Measurements from ENCODE around the gene TNFRSF12A. TPM values are rescaled to one million over a fixed set of nuclear protein-coding genes. Genes with fewer than 3 reads are reported as not detected.

TNFRSF12A gene
- total RNA-seq, 1 donor from 2014 or later, result 66.2 TPM

DNA sequence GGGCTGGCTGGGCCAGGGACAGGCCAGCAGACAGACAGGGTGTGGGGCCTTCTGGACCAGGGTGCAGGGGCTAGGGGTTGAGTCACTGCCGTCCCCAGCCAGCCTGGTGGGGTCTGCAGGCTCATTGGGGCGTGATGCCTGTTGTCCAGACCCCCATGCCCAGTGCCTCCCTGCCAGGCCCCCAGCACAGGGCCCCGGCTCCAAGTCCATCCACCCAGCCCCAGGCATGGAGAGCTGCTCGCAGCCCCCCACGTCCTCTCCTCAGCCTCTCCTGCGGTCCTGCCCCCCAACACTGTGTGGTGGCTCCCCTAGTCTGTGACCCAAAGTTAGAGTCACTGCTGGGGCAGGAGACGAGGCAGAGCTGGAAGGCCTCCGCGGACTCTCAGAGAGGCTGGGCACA lies 32.9 kb upstream of the TNFRSF12A start:
- H3K4me1 ChIP-seq, result peaks cover 34% of the 10 kb centered on the region
- TF ChIP-seq, protein P1, sequence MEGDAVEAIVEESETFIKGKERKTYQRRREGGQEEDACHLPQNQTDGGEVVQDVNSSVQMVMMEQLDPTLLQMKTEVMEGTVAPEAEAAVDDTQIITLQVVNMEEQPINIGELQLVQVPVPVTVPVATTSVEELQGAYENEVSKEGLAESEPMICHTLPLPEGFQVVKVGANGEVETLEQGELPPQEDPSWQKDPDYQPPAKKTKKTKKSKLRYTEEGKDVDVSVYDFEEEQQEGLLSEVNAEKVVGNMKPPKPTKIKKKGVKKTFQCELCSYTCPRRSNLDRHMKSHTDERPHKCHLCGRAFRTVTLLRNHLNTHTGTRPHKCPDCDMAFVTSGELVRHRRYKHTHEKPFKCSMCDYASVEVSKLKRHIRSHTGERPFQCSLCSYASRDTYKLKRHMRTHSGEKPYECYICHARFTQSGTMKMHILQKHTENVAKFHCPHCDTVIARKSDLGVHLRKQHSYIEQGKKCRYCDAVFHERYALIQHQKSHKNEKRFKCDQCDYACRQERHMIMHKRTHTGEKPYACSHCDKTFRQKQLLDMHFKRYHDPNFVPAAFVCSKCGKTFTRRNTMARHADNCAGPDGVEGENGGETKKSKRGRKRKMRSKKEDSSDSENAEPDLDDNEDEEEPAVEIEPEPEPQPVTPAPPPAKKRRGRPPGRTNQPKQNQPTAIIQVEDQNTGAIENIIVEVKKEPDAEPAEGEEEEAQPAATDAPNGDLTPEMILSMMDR (IDR thresholded peaks at IDR 0.05; ENCODE audit: borderline replicate concordance), result no peak
- peaks cover 43% of the 10 kb centered on the region for H3K27me3 ChIP-seq (ENCODE audit: low read depth)
- H3K4me3 ChIP-seq, result no peak overlapping the region
- H3K27ac ChIP-seq (replicated peaks), result no peak overlapping the region
- intact Hi-C loops (cut with micrococcal nuclease), result no loop called here
- no peak for DNase-seq
- H3K36me3 ChIP-seq, result no peaks in the 10 kb centered on the region
- H3K9me3 ChIP-seq (replicated peaks), result no peaks in the 10 kb centered on the region

DNA sequence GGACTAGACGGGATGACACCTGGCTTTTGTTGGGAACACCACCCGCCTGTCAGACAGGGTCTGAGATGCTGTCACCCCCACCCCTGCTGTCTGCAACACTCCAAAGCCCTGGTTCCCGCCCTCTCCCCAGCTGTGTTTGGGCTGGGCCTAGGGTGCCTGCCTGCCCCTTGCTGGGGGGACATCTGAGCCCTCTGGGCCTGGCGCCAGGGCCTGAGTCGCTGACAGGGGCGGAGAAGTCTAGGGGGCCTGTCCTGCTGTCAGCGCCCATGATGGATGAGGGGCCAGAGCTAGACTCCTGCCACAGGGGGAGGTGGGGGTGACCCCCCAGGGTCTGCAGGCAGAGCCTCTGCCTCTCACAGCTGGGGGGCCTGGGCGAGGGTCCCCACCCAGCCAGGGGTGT lies 32.3 kb upstream of the TNFRSF12A start:
- Histone ChIP-seq H3K4me3 (no peak overlapping the region), H3K4me1 (peaks cover 34% of the 10 kb centered on the region), H3K36me3 (no peaks in the 10 kb centered on the region), H3K27ac (replicated peaks) (no peak overlapping the region), H3K27me3 (ENCODE audit: low read depth) (peaks cover 43% of the 10 kb centered on the region), H3K9me3 (replicated peaks) (no peaks in the 10 kb centered on the region)
- DNase-seq, result no peak
- intact Hi-C loops (cut with micrococcal nuclease), result no loop called here
- TF ChIP-seq, protein P1 (IDR thresholded peaks at IDR 0.05; ENCODE audit: borderline replicate concordance), result no peak

GRCh38 chr16:2988590-2989099 lies 31.5 kb upstream of the TNFRSF12A start:
- H3K4me1 ChIP-seq, result peaks cover 29% of the 10 kb centered on the region
- DNase-seq, result no peak
- no peaks in the 10 kb centered on the region for H3K9me3 ChIP-seq (replicated peaks)
- TF ChIP-seq, protein P1 (IDR thresholded peaks at IDR 0.05; ENCODE audit: borderline replicate concordance), result no peak
- intact Hi-C loops (cut with micrococcal nuclease), result no loop called here
- H3K36me3 ChIP-seq, result no peaks in the 10 kb centered on the region
- no peak overlapping the region for H3K4me3 ChIP-seq
- no peak overlapping the region for H3K27ac ChIP-seq (replicated peaks)
- H3K27me3 ChIP-seq (ENCODE audit: low read depth), result peaks cover 43% of the 10 kb centered on the region

GRCh38 chr16:2990891-2991290 lies 29.3 kb upstream of the TNFRSF12A start:
- Histone ChIP-seq H3K9me3 (replicated peaks) (no peaks in the 10 kb centered on the region), H3K4me1 (peaks cover 7% of the 10 kb centered on the region), H3K27ac (replicated peaks) (no peak overlapping the region), H3K36me3 (no peaks in the 10 kb centered on the region), H3K27me3 (ENCODE audit: low read depth) (peaks cover 48% of the 10 kb centered on the region), H3K4me3 (no peak overlapping the region)
- TF ChIP-seq, protein P1 (IDR thresholded peaks at IDR 0.05; ENCODE audit: borderline replicate concordance), result no peak
- intact Hi-C loops (cut with micrococcal nuclease), result no loop called here
- no peak for DNase-seq

GRCh38 chr16:2991566-2992261 lies 28.5 kb upstream of the TNFRSF12A start:
- intact Hi-C loops (cut with micrococcal nuclease), result no loop called here
- no peaks in the 10 kb centered on the region for H3K4me1 ChIP-seq

More at GRCh38 chr16:2991566-2992261, 28.5 kb upstream of the TNFRSF12A start:
- no peak overlapping the region for H3K27ac ChIP-seq (replicated peaks)
- no peaks in the 10 kb centered on the region for H3K9me3 ChIP-seq (replicated peaks)
- no peak for DNase-seq
- H3K4me3 ChIP-seq, result no peak overlapping the region
- TF ChIP-seq, protein P1 (IDR thresholded peaks at IDR 0.05; ENCODE audit: borderline replicate concordance), result no peak
- no peaks in the 10 kb centered on the region for H3K36me3 ChIP-seq
- peaks cover 52% of the 10 kb centered on the region for H3K27me3 ChIP-seq (ENCODE audit: low read depth)
